KOPT-K1 (cell line): ENCODE results near the gene FERMT3.
A peak's percentile ranks its signal among the peaks of the same experiment; 100 is the strongest.
"Not testable (repeated sequence)": the region's sequence is repeated elsewhere in the genome, so short reads cannot be mapped to it uniquely, and the experiment has no call there.

Source experiments
- H3K27ac ChIP-seq: fragments of 200-600 bp; sonication (generic); 2 replicates; pipeline ENCODE4 v1.5.1; 2016; ENCODE audit warnings: antibody characterized with exemption, mild to moderate bottlenecking, low read depth, low read length; ENCODE audit not compliant: poor library complexity, severe bottlenecking
- H3K36me3 ChIP-seq: fragments of 200-600 bp; sonication (generic); 2 replicates; pipeline ENCODE4 v1.5.1; 2017; ENCODE audit warnings: antibody characterized with exemption, mild to moderate bottlenecking, low read length, moderate library complexity; ENCODE audit not compliant: insufficient read depth
- H3K9me3 ChIP-seq: fragments of 200-600 bp; sonication (generic); 2 replicates; pipeline ENCODE4 v1.5.1; 2017; ENCODE audit warnings: antibody characterized with exemption, low read length, mild to moderate bottlenecking; ENCODE audit not compliant: insufficient read depth, poor library complexity, severe bottlenecking

The FERMT3 gene

DNA sequence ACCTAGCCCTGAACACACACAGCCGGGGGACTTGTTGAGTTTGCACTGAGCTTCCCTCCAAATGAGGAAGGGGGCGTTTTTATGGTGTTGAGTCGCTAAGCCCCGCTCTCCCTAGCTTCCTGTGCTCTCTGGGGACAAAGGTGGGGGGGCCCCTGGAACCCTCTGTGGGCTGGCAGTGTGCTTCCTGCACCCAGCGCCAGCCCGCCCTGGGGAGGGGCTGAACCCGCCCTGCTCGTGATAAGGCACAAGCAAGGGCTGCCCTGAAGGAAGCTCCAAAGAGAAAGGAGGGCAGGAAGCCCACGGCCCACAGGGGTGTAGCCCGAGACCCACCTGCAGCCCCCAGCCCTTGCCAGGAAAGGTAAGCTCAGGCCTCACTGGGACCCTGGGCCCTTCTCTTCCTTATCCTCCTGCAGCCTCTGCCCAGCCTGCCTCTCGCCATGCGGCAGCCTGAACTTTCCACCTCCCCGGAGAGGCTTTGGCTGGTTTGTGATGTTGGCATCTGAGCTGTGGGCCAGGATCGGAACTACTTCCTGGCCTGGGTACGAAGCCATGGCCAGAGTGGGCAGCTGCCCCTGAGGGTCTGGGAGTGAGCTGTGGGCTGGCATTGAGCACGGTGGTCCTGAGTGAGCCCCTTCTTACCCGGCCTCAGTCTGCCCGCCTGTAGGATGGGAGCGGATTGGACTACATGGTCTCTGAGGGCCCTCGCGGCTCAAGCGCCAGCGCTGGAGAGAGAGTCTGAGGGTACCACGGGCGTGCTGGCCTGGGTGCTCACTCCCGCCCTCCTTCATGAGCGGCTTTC lies at the start of gene FERMT3:
Gene FERMT3 (plus strand): TSS at position 265 of the 799 bp plus-strand sequence. CDS start 644 bp downstream, outside the sequence.
- peaks cover 78% of the 10 kb centered on the region for H3K36me3 ChIP-seq
- H3K27ac ChIP-seq = peak within 1 kb of the TSS; percentile 93
- no peaks in the 10 kb centered on the region for H3K9me3 ChIP-seq

DNA sequence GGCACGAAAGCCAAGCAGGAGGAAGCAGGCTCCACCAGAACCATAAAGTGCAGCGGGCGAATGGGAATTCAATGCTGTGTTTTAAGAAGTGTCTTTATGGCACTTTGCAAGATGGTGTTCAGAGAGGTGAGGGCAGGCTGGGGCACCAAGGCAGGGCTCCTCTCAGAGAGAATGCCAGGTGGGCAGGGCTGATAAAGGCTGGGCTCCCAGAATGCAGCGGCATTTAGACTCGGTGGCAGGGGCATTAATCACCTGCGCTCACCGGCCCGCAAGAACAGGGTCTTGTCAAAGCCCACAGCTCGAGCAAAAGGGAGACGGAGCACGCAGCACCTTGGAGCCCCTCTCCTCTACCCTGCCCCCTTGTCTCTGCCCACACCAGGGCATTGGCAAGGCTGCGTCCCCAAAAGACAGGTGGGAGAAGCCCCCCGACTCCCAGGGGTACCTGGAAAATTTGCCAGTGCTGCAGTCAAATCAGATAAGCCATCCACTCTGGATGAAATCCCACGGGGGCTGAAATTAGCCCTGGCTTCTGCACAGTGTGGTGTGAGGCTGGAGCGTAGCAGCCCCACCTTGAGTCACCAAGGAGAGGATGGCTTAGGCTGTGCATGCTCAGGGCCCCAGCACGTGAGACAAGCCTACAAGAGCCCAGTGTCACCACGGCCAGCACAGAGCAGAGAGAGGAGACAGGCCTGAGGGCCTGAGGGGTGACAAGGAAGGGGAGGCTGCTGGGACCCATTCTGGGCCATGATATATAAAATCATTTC lies 48.7 kb upstream of the FERMT3 start:
- Histone ChIP-seq H3K36me3 (no peaks in the 10 kb centered on the region; the same call in 1 of the 2 replicates), H3K27ac (no peak overlapping the region), H3K9me3 (no peaks in the 10 kb centered on the region)

DNA sequence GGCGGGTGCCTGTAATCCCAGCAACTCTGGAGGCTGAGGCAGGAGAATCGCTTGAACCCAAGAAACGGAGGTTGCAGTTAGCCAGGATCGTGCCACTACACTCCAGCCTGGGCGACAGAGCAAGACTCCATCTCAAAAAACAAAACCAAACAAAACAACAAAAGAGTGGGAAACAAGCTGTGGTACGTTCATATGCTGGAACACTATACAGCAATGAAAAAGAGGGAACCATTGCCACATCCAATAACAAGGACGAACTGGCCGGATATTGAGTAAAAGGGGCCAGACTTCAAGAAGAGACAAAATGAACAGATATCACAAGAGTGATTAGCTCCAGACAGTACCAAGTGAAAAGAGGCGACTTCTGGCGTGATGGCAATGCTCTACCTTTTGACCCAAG lies 45.5 kb upstream of the FERMT3 start:
- no peaks in the 10 kb centered on the region; the same call in 1 of the 2 replicates for H3K36me3 ChIP-seq

DNA sequence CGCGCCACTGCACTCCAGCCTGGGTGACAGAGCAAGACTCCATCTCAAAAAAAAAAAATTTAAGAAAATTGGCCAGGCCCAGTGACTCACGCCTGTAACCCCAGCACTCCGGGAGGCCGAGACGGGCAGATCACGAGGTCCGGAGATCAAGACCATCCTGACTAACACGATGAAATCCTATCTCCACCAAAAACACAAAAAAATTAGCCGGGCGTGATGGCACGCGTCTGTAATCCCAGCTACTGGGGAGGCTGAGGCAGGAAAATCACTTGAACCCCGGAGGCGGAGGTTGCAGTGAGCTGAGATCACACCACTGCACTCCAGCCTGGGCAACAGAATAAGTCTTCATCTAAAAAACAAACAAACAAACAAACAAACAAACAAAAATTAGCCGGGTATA lies 43.8 kb upstream of the FERMT3 start:
- H3K36me3 ChIP-seq, H3K27ac ChIP-seq, H3K9me3 ChIP-seq: not testable (repeated sequence)

More for the DNA sequence above, 45.5 kb upstream of the FERMT3 start:
- no peak overlapping the region for H3K27ac ChIP-seq
- no peaks in the 10 kb centered on the region for H3K9me3 ChIP-seq

- H3K36me3 ChIP-seq = no peaks in the 10 kb centered on the region
- no peaks in the 10 kb centered on the region for H3K9me3 ChIP-seq
- H3K27ac ChIP-seq = no peak overlapping the region
Observed at GRCh38 chr11:64163951-64164350, 42.6 kb upstream of the FERMT3 start.

DNA sequence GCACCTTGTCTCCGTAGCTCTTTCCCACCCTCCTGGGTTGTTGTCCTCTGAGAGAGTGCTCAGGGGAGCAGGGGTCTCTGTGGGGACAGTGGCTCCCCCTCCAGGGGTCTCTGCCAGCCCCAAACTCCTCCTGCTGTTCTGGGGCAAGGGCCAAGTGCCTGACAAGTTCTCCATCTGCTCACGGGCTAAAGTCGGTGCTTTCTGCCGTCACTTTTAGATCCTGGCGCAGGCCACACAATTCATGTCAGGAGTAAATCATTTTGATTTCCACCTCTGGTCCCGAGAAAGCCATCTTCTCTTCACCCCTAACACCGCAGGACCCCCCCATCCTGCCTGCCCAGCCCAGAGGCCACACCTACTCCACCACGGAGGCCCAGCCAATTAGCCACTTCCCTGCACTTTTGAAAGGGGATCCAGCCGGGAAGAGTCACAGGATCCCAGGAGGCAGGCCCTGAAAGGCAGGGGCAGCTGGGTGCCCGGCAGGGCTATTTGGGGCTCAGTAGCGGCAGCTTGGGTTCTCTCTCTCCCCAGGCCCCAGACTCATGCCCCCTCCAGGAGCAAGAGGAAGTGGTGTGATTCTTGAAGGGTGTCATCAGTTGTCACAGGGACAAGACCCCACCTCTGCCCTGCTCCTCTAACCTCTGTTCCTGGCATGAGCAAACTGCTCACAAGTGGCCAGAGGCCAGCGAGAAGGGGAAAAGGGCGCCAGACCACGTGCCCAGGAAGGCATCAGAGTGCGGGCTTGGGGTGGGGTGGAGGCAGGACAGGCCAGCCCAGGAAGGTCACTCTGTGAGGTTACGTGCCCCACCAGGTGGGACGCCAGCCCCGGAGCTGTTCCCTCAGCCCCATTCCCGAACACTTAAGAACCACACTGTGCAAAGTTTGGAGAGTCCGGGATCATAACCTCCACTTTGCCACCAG lies 41.9 kb upstream of the FERMT3 start:
- H3K27ac ChIP-seq = no peak overlapping the region
- H3K9me3 ChIP-seq = no peaks in the 10 kb centered on the region
- H3K36me3 ChIP-seq = no peaks in the 10 kb centered on the region

GRCh38 chr11:64165481-64165841 lies 41.1 kb upstream of the FERMT3 start:
- H3K36me3 ChIP-seq = no peaks in the 10 kb centered on the region
- no peaks in the 10 kb centered on the region for H3K9me3 ChIP-seq
- peak overlapping the region; percentile 58 for H3K27ac ChIP-seq

- H3K27ac ChIP-seq = peak within 1 kb of the TSS; percentile 58
- H3K9me3 ChIP-seq = no peaks in the 10 kb centered on the region
- no peaks in the 10 kb centered on the region for H3K36me3 ChIP-seq
Observed at GRCh38 chr11:64165842-64166635, 40.5 kb upstream of the FERMT3 start, which contains the start of gene MACROD1. Gene MACROD1 (minus strand): TSS chr11:64166113. CDS start chr11:64165994, 119 bp downstream.

GRCh38 chr11:64170419-64170818 lies 36.1 kb upstream of the FERMT3 start:
- no peaks in the 10 kb centered on the region for H3K9me3 ChIP-seq
- no peaks in the 10 kb centered on the region for H3K36me3 ChIP-seq

GRCh38 chr11:64173616-64174355 lies 32.7 kb upstream of the FERMT3 start:
- Histone ChIP-seq H3K27ac (no peak overlapping the region), H3K9me3 (no peaks in the 10 kb centered on the region), H3K36me3 (no peaks in the 10 kb centered on the region)

More at GRCh38 chr11:64170419-64170818, 36.1 kb upstream of the FERMT3 start:
- H3K27ac ChIP-seq = no peak overlapping the region

DNA sequence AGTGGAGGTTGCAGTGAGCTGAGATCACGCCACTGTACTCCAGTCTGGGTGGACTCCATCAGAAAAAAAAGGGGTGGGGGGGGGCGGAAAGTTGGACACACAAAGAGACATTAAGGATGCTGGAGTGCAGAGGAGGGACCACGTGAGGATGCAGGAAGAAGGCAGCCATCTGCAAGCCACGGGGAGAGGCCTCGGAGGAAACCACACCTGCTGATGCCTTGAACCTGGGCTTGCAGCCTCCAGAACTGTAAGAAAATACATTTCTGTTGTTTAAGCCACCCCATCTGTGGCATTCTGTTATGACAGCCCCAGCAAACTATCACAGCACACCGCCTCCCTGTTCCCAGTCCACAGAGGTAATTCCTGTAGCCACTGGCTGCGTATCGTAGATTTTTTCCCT lies 29.8 kb upstream of the FERMT3 start:
- Histone ChIP-seq H3K27ac (no peak overlapping the region), H3K36me3 (no peaks in the 10 kb centered on the region), H3K9me3 (no peaks in the 10 kb centered on the region)

- Histone ChIP-seq H3K36me3 (no peaks in the 10 kb centered on the region), H3K27ac (no peak overlapping the region), H3K9me3 (no peaks in the 10 kb centered on the region)
Observed at GRCh38 chr11:64178203-64178602, 28.3 kb upstream of the FERMT3 start.

GRCh38 chr11:64178951-64179639 lies 27.4 kb upstream of the FERMT3 start:
- Histone ChIP-seq H3K9me3 (no peaks in the 10 kb centered on the region), H3K36me3 (no peaks in the 10 kb centered on the region), H3K27ac (no peak overlapping the region)
